Activated CD8-positive, alpha-beta memory T cell treated with anti-CD3 and anti-CD28 coated beads, Interleukin-2, amount 10 ng/mL, durations not matched to agents 7 days and 5 days (primary cell): ENCODE results near the gene NECAB3. TPM values are rescaled to one million over a fixed set of nuclear protein-coding genes. Genes with fewer than 3 reads are reported as not detected.

Experiments
- ATAC-seq: fragments of 150-1000 bp; cut with Tn5 transposase; one replicate; pipeline ENCODE4 v1.10.0; 2021; ENCODE audit warnings: moderate library complexity
- CTCF ChIA-PET: fragments of 350-600 bp; sonication (Branson Sonifier 250); formaldehyde crosslinking; loops from one replicate; lab custom pipeline; 2021; ENCODE audit warnings: antibody characterized with exemption; lab: Charles Lee
- DNase-seq: peaks from one replicate; pipeline ENCODE4 v3.0.0-alpha.2; 2020
- H3K27ac Mint-ChIP-seq: one replicate; pipeline ENCODE4 v1.8.0; 2021; ENCODE audit warnings: mild to moderate bottlenecking, mixed read lengths
- H3K27me3 Mint-ChIP-seq: one replicate; pipeline ENCODE4 v1.8.0; 2021; ENCODE audit warnings: mixed read lengths
- H3K36me3 Mint-ChIP-seq: one replicate; pipeline ENCODE4 v1.8.0; 2021; ENCODE audit warnings: mild to moderate bottlenecking, mixed read lengths
- H3K4me1 Mint-ChIP-seq: one replicate; pipeline ENCODE4 v1.8.0; 2021; ENCODE audit warnings: mixed read lengths
- H3K4me3 Mint-ChIP-seq: one replicate; pipeline ENCODE4 v1.8.0; 2021; ENCODE audit warnings: mild to moderate bottlenecking, moderate library complexity, mixed read lengths
- H3K9me3 Mint-ChIP-seq: one replicate; pipeline ENCODE4 v1.8.0; 2022; ENCODE audit warnings: low read depth, mixed read lengths
- total RNA-seq, 2 experiments: library from RNA; stranded (reverse); gene quantifications; one replicate each; pipeline ENCODE4 v1.2.3, GENCODE V29; 2021

Gene NECAB3
- total RNA-seq, 2 experiments from 2014 or later, result 28.3 to 34.0 TPM

DNA sequence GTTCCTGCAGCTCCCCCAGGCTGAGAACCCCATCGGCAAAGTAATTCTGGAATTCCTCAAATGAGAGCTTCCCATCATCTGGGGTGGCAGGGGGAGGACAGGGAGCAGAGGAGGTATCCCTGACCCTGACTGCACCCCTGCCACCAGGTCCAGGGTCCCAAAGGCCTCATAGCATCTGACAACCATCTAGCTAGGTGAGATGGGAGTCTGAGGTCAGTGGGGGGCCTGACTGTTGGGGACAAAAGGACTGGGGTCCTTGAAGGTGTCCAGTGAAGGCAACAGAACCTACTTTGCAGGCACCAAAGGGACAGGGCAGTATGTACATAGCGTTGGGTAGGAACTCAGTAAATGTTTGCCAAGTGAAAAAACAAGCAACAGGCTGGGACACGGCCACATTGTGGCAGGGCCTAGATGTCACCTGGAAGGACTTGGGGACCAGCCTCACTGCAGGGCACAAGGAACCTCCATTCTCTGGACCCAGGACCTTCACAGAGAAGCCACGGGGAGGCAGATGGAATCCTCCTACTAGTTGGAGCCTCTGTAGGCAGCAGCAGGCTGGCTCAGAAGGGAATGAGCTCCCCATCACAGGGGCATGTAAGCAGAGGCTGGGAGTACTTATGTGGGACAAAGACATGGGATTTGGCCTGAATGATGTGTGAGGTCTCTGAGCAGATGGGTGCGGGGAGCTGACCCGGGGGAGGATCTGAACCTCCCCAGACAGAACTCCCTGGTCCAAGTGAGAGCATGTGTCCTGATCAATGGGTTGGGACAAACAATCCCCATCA lies 3.3 kb downstream of the NECAB3 start:
- H3K4me1 Mint-ChIP-seq, result peaks cover 50% of the 10 kb centered on the region
- peaks cover 2% of the 10 kb centered on the region for H3K36me3 Mint-ChIP-seq
- H3K4me3 Mint-ChIP-seq, result no peak overlapping the region
- CTCF ChIA-PET, result interaction anchor here (0.9 to 4.6 kb wide), 3 partner anchors 11 to 213 kb away, joined by 3 to 106 read pairs (median 3); partner anchors contain the start of gene ZNF341
- no peaks in the 10 kb centered on the region for H3K9me3 Mint-ChIP-seq
- ATAC-seq (no peak), DNase-seq (no peak)
- peak overlapping the region; percentile 42 for H3K27ac Mint-ChIP-seq
- no peaks in the 10 kb centered on the region for H3K27me3 Mint-ChIP-seq

DNA sequence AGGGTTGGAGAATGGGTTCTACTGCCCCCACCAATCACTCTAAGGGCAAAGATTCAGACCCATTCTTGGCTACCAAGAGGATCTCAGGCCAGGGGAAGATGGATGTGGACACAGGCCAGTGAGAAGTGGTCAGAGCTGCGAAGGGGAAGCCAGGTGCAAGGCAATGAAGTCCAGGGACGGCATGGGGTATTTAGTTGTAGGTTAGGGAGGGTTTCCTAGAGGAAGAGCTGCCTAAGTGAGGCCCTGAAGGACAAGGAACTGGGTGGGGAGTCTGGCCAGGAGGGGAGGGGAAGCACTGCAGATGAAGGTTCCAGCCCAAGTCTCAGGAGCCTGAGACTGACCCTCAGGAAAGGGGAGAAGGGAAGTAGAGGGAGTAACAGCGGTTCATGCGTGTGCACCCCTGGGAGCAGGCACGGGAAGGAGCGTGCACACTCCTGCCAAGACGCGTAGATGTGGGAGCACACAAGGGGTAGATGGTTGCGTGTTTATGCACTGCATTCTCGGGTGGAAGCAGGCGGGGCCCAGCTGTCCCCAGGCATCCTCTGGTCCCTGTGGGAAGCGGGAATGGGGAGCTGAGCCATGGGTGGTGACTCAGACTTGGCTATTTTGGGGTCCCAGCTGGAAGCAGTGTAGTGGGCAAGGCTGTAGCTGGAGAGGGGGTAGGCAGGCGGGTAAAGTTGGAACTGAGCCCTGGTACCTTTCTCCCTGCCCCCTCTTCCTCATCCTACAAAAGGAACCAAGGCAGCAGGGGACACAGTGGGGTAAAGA lies 4.2 kb downstream of the NECAB3 start:
- Mint-ChIP-seq H3K27ac (peak overlapping the region; percentile 6), H3K27me3 (no peaks in the 10 kb centered on the region), H3K36me3 (peaks cover 2% of the 10 kb centered on the region), H3K4me1 (peaks cover 50% of the 10 kb centered on the region), H3K4me3 (no peak overlapping the region), H3K9me3 (no peaks in the 10 kb centered on the region)
- ATAC-seq, result no peak
- no peak for DNase-seq
- CTCF ChIA-PET, result interaction anchor here (4.6 kb wide), 1 partner anchor 11 kb away, joined by 106 read pairs; no protein-coding TSS in a partner anchor

DNA sequence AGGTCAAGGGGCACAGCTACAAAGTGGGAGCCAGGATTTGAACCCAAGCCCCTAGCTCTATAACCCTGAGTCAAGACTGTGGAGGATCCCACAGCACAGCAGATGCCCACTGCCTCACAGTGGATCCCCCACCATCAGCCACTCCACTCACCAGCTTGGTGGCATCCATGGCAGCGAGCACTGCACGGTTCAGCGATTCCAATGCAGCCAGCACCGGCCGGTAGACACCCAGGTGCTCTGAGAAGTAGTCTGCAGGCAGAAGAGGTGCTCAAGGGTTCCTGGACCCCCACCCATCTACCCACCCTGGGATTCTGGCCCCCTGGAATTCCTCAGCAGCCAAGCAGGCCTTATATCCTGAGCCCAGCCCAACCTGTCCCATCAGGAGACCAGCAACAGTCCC lies 5.0 kb downstream of the NECAB3 start:
- peaks cover 55% of the 10 kb centered on the region for H3K4me1 Mint-ChIP-seq
- peaks cover 2% of the 10 kb centered on the region for H3K36me3 Mint-ChIP-seq
- no peak overlapping the region for H3K27ac Mint-ChIP-seq
- DNase-seq, result no peak
- no peaks in the 10 kb centered on the region for H3K27me3 Mint-ChIP-seq
- CTCF ChIA-PET, result interaction anchor here (1.0 to 7.5 kb wide), 9 partner anchors 12 to 223 kb away, joined by 3 to 106 read pairs (median 20); partner anchors contain the start of gene E2F1
- no peak overlapping the region for H3K4me3 Mint-ChIP-seq
- H3K9me3 Mint-ChIP-seq, result no peaks in the 10 kb centered on the region
- ATAC-seq, result no peak

DNA sequence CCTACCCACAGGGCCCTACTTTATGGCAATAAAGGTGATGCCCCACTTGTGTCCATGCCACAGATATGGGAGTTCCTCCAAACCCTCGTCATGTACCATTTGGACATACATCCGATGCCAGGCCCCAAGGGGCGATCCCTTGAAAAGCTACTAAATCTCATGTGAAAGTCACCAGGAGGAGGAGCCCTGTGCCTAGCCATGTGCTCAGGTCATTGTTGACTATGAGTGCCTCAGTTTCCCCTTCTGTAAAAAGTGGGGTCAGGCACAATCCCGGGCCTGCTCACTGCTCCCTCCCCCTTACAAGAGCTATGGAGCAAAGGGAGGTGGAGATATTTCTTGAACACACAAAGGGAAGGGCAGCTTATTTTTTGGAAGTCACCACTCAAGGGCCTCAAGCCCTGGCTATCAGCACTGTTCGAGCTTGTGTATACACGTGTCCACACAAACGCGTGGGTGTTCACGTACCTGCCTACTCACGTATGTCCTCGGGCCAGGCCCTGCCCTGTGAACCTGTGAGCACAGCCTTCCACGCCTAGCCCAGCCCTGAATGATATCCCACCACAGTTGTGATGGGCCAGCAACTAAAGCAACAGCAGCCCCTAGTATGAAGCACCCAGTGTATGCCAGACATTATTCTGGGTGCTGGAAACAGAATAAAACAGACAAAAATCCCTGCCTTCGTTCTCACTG lies 5.6 kb downstream of the NECAB3 start:
- H3K27ac Mint-ChIP-seq, result peak overlapping the region; percentile 68
- ATAC-seq (no peak), DNase-seq (no peak)
- H3K4me1 Mint-ChIP-seq, result peaks cover 55% of the 10 kb centered on the region
- CTCF ChIA-PET, result interaction anchor here (0.6 to 7.5 kb wide), 36 partner anchors 13 to 1042 kb away, joined by 3 to 106 read pairs (median 4); partner anchors contain the start of genes CBFA2T2, CDK5RAP1, E2F1 and PXMP4
- no peaks in the 10 kb centered on the region for H3K9me3 Mint-ChIP-seq
- peak overlapping the region; percentile 89 for H3K4me3 Mint-ChIP-seq
- H3K36me3 Mint-ChIP-seq, result peaks cover 2% of the 10 kb centered on the region
- no peaks in the 10 kb centered on the region for H3K27me3 Mint-ChIP-seq

DNA sequence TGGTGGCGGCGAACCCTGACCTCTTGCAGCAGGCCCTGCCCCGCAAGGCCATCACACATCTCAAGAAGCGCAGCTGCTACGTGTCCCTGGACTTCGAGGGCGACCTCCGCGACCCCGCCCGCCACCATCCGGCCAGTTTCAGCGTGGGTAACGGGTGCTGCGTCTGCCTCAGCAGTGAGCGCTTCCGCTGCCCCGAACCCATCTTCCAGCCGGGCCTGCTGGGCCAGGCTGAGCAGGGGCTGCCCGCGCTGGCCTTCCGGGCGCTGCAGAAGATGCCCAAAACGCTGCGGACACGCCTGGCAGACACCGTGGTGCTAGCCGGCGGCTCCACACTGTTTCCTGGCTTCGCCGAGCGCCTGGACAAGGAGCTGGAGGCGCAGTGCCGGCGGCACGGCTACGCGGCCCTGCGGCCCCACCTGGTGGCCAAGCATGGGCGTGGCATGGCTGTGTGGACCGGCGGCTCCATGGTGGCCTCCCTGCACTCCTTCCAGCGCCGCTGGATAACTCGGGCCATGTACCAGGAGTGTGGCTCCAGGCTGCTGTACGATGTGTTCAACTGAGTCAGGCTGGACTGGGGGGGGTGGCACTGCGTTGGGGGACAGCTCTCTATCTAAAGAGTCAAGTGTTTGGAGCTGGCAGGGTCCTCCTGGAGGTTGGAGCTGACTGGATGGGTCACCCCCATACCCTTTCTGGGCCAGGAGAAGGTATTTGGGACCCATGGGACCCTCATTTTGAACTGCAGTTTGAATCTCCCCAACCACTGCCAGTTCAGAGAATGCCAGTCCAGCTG lies 6.4 kb downstream of the NECAB3 start:
- Mint-ChIP-seq H3K4me1 (peaks cover 51% of the 10 kb centered on the region), H3K36me3 (peaks cover 2% of the 10 kb centered on the region), H3K4me3 (peak overlapping the region; percentile 89), H3K27me3 (no peaks in the 10 kb centered on the region), H3K9me3 (no peaks in the 10 kb centered on the region), H3K27ac (peak overlapping the region; percentile 84)
- ATAC-seq, result peak; percentile 60
- CTCF ChIA-PET, result interaction anchor here (0.6 to 7.5 kb wide), 39 partner anchors 8 to 1043 kb away, joined by 3 to 106 read pairs (median 4); partner anchors contain the start of genes CBFA2T2, CDK5RAP1, E2F1 and PXMP4
- DNase-seq, result peak; percentile 87

DNA sequence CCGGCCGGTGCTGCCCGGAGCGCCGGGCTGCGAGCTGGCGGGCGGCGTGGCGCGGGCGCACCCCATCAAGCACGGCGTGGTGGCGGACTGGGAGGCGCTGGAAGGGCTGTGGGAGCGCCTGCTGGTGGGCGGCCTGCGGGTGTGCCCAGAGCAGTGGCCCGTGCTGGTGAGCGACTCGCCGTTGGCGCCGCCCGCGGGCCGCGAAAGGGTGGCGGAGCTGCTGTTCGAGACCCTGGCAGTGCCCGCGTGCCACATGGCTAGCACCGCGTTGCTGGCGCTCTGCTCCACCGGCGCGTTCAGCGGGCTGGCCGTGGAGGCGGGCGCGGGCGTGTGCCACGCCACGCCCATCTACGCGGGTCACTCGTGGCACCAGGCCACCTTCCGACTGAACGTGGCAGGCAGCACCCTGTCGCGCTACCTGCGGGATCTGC lies 7.0 kb downstream of the NECAB3 start:
- DNase-seq, result peak; percentile 71
- H3K4me3 Mint-ChIP-seq, result peak overlapping the region; percentile 89
- peaks cover 2% of the 10 kb centered on the region for H3K36me3 Mint-ChIP-seq
- H3K9me3 Mint-ChIP-seq, result no peaks in the 10 kb centered on the region
- H3K4me1 Mint-ChIP-seq, result peaks cover 50% of the 10 kb centered on the region
- CTCF ChIA-PET, result interaction anchor here (0.9 to 7.5 kb wide), 29 partner anchors 8 to 421 kb away, joined by 3 to 106 read pairs (median 6); partner anchors contain the start of genes CBFA2T2, CDK5RAP1, E2F1 and PXMP4
- no peaks in the 10 kb centered on the region for H3K27me3 Mint-ChIP-seq
- ATAC-seq, result peak; percentile 16
- H3K27ac Mint-ChIP-seq, result peak overlapping the region; percentile 84

DNA sequence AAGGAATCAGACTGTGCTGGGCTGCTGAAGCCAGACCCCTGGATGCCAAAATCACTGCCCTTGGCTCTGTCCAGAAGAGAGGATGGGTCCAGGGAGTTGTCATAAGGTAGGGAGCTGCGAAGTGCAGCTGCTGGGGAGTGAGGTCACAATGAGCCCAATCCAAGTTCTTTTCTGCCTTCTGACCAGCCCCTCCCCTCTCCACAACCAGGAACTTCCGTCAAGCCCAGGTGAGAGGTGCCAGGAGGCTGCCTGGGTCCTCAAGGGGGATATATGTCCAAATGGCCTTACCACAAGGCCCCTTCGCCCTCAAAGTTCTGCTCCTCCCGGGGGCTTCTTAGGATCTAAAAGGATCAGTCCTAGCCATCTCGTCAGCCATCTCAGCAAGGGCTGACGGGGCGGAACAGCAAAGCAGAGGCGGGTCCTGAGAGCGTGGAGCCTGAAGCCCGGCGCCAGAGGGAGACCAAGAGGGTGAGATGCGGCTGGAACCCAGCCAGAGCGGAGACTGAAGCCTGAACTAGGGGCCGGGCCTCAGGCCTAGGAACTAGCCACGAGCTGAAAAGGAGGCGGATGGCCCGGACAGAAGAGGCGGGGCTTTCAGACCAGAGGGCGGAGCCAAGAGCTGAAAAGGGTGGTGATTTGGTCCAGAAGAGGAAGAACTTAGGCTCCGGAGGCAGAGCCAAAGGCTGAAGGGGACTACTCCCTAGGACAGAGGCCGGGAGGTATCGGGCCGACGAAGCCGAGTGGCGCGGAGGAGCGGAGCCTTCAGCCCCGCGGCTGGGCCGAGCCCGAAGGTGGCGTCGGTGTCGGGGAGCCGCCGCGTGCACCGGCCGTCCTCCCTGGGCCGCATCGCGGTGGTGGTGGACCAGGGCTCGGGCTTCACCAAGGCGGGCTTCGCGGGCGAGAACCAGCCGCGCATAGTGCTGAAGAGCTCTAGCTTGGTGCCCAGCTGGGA lies 7.7 kb downstream of the NECAB3 start, which contains the start of gene ACTL10:
TSS of gene ACTL10 (plus strand) at position 651 of the 952 bp plus-strand sequence. CDS start 555 bp downstream, outside the sequence.
- peak; percentile 68 for ATAC-seq
- no peaks in the 10 kb centered on the region for H3K27me3 Mint-ChIP-seq
- H3K9me3 Mint-ChIP-seq, result no peaks in the 10 kb centered on the region
- peak within 1 kb of the TSS; percentile 89 for H3K4me3 Mint-ChIP-seq
- H3K27ac Mint-ChIP-seq, result peak within 1 kb of the TSS; percentile 92
- CTCF ChIA-PET, result interaction anchor here (0.6 to 7.5 kb wide), 22 partner anchors 9 to 1245 kb away, joined by 3 to 106 read pairs (median 10); partner anchors contain the start of genes CBFA2T2, E2F1, PXMP4 and SNTA1
- DNase-seq, result peak; percentile 94
- peaks cover 2% of the 10 kb centered on the region for H3K36me3 Mint-ChIP-seq
- H3K4me1 Mint-ChIP-seq, result peaks cover 45% of the 10 kb centered on the region

DNA sequence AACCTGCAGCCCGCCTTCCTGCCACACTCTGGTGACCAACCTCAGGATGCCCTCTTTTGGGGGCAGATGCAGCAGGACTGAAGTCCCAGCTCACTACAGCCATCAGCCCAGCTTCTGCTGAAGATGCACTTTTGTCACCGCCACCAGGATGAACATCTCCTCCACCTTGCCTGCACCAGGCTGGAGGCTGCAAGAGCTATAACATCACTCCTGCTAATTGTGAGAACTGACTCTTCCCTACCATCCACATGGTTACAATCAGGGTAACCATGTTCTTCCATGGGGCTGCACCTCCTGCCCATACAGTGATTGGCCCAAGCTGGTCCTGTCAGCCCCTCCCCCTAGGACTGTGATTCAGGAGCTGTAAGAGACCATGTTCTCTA lies 9.5 kb downstream of the NECAB3 start:
- Mint-ChIP-seq H3K27me3 (no peaks in the 10 kb centered on the region), H3K4me1 (peaks cover 44% of the 10 kb centered on the region), H3K4me3 (peak overlapping the region; percentile 76), H3K27ac (peak overlapping the region; percentile 84), H3K9me3 (no peaks in the 10 kb centered on the region), H3K36me3 (no peaks in the 10 kb centered on the region)
- CTCF ChIA-PET, result interaction anchor here (0.7 to 7.5 kb wide), 8 partner anchors 10 to 220 kb away, joined by 3 to 67 read pairs (median 6); partner anchors contain the start of genes CBFA2T2, SNTA1 and ZNF341
- DNase-seq (no peak), ATAC-seq (no peak)

DNA sequence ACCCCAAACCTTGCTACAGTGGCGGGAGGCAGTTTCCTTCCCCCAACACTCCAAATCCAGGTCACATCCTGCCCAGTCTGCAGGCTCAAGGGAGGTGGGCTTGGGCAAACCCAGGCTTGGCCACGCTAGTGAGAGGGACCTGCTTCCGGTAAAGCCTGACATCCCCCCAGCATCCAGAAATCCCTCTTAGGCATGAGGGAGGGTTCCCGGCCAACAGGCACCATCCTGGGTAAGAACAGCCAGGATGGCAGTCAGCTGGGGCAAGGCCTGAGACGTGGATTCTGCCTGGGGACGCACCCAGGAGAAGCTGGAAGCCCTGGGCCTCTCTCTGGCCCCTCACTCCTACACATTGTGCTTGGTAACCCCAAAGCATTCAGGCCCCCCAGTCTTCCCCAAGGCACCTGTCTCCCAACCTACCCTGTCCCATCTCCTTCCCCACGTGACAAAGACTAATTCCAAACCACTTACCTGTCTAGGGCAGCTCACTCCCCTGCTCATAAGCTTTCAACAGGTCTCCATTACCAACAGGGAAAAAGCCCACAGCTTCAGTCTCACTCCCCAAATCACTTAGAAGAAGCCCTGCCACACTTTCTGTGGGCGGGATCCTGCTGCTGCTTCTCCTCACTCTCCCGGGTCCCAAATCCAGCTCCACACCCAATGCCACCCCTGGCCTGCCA lies 10.0 kb downstream of the NECAB3 start:
- peak overlapping the region; percentile 84 for H3K27ac Mint-ChIP-seq
- H3K27me3 Mint-ChIP-seq, result no peaks in the 10 kb centered on the region
- H3K4me1 Mint-ChIP-seq, result peaks cover 44% of the 10 kb centered on the region
- CTCF ChIA-PET, result interaction anchor here (0.7 to 7.5 kb wide), 9 partner anchors 9 to 220 kb away, joined by 3 to 67 read pairs (median 7); partner anchors contain the start of genes CBFA2T2, SNTA1 and ZNF341
- peak overlapping the region; percentile 76 for H3K4me3 Mint-ChIP-seq
- no peaks in the 10 kb centered on the region for H3K36me3 Mint-ChIP-seq
- ATAC-seq (no peak), DNase-seq (no peak)
- H3K9me3 Mint-ChIP-seq, result no peaks in the 10 kb centered on the region

DNA sequence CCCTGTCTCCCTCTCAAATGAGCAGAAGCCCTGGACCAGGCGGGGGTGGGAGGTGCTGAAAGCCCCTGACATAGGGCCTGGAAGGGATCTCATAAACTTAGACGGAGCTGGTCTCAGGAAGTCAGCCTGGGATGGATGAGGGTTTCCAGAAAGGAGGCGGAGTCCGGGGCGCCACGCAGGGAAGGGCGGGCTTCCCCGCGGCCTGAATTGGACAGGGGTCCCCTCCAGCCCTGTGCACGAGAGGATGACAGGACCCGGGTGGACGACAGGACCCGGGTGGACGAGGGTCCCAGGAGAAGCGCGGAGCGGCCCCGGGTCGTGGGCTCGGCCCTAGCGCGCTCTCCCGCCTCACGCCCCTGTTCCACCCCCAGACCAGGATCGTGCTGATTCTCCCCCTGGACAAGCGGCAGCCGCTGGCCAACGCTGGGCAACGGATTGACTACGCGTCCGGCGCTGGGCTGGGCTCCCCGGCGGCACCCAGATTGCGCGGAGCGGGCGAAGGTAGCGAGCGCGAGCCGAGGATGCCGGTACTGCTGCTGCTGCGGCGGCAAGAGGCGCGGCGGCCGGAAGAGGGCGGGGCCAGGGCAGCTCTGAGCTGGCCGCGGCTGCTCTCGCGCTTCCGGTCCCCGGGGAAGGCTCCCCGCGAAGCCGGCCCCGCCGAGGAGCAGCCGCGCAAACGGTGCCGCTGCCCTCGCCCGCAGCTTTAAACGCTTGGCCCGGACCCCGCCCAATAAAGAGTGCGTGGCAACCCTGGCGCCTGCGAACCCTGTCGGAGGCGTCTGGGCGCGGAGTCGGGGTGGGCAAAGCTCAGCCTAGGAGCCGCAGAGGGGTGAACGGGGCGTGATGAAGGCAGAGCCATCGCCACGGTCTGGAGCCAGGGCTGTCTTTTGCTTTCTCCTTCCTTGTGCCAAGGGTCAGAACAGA lies 10.8 kb downstream of the NECAB3 start:
- Mint-ChIP-seq H3K27me3 (no peaks in the 10 kb centered on the region), H3K27ac (peak overlapping the region; percentile 84), H3K36me3 (no peaks in the 10 kb centered on the region), H3K4me1 (peaks cover 38% of the 10 kb centered on the region), H3K4me3 (peak overlapping the region; percentile 76), H3K9me3 (no peaks in the 10 kb centered on the region)
- ATAC-seq, result peak; percentile 70
- CTCF ChIA-PET, result interaction anchor here (0.9 to 7.5 kb wide), 9 partner anchors 8 to 261 kb away, joined by 3 to 67 read pairs (median 6); partner anchors contain the start of genes CBFA2T2 and ZNF341
- peak; percentile 90 for DNase-seq
